ENCODE data around the gene PPM1J. TPM values are rescaled to one million over a fixed set of nuclear protein-coding genes. Genes with fewer than 3 reads are reported as not detected.
A peak's percentile ranks its signal among the peaks of the same experiment; 100 is the strongest.

PPM1J gene
- total and polyA plus RNA-seq, 9 of the 15 experiments (the other 6 are each of a cell fraction or from before 2014, with no cell fraction given): 0.25 to 10.5 (median 4.2) TPM

GRCh38 chr1:112706505-112707220 is 8.5 kb downstream of the PPM1J start, which contains the start of gene RHOC (continued):
- TF ChIP-seq THRB (CRISPR knock-in tag; conservative IDR thresholded peaks at IDR 0.05) (peak; percentile 89), TAF7 (tag; IDR thresholded peaks at IDR 0.05) (no peak), ARHGAP35 (IDR thresholded peaks at IDR 0.05; ENCODE audit: partially characterized antibody) (peak; percentile 8), MIER1 (IDR thresholded peaks at IDR 0.05; ENCODE audit: low read depth) (0 out of 2 replicates have a peak, but pooled peaks have one; percentile 46), MECOM (CRISPR knock-in tag; IDR thresholded peaks at IDR 0.05) (0 out of 2 replicates have a peak, but pooled peaks have one; percentile 8), IFI16 (CRISPR knock-in tag; IDR thresholded peaks at IDR 0.05) (no peak), CLOCK (CRISPR knock-in tag; IDR thresholded peaks at IDR 0.05; ENCODE audit: borderline replicate concordance) (no peak), ZNF830 (CRISPR knock-in tag; IDR thresholded peaks at IDR 0.05) (no peak), CEBPZ (IDR thresholded peaks at IDR 0.05; ENCODE audit: borderline replicate concordance, low read depth, low read length) (no peak), ZBTB11 (CRISPR knock-in tag; IDR thresholded peaks at IDR 0.05) (peak in 2 of 3 experiments; percentile 63 to 78; a peak in 4 of 6 replicates), CREM (IDR thresholded peaks at IDR 0.05; ENCODE audit: low read depth) (peak; percentile 5; the same call in 1 of the 2 replicates), RFX1 (IDR thresholded peaks at IDR 0.05) (no peak), ZNF280A (IDR thresholded peaks at IDR 0.05; ENCODE audit: low read depth, partially characterized antibody) (peak; percentile 46)
